ENCODE results near the gene NENF. TPM values are rescaled to one million over a fixed set of nuclear protein-coding genes. Genes with fewer than 3 reads are reported as not detected.
"Not testable (repeated sequence)": the region's sequence is repeated elsewhere in the genome, so short reads cannot be mapped to it uniquely, and the experiment has no call there.

The NENF gene
- total RNA-seq, 4 donors from 2014 or later, result 42.8 to 113 (median 75.7) TPM

GRCh38 chr1:212478467-212479025, 45.8 kb downstream of the NENF start:
- TF ChIP-seq EP300 (IDR thresholded peaks at IDR 0.05), result no peak
- no peak for TF ChIP-seq CTCF (IDR thresholded peaks at IDR 0.05)
- no peak for TF ChIP-seq POLR2AphosphoS5 (IDR thresholded peaks at IDR 0.05)
- TF ChIP-seq POLR2A (IDR thresholded peaks at IDR 0.05), result no peak
- no peak for ATAC-seq
- no peak overlapping the region for H3K27ac ChIP-seq
- WGBS, 2 donors (ENCODE audit: low coverage in 1 of 2), result 69 to 78% methylated on average over 4 to 10 of the region's 12 CpGs
- H3K4me1 ChIP-seq, result peaks cover 0 to 8% (median 0%) of the 10 kb centered on the region in 3 donors
- H3K9me3 ChIP-seq, result no peaks in the 10 kb centered on the region
- no peaks in the 10 kb centered on the region for H3K27me3 ChIP-seq
- no peaks in the 10 kb centered on the region for H3K36me3 ChIP-seq
- no peak overlapping the region for H3K4me3 ChIP-seq

GRCh38 chr1:212479188-212479587, 46.5 kb downstream of the NENF start:
- peaks cover 0 to 8% (median 0%) of the 10 kb centered on the region in 3 donors for H3K4me1 ChIP-seq
- TF ChIP-seq EP300 (IDR thresholded peaks at IDR 0.05) (no peak), POLR2AphosphoS5 (IDR thresholded peaks at IDR 0.05) (no peak), CTCF (IDR thresholded peaks at IDR 0.05) (no peak), POLR2A (IDR thresholded peaks at IDR 0.05) (no peak)
- no peaks in the 10 kb centered on the region for H3K27me3 ChIP-seq
- ATAC-seq, result no peak
- H3K27ac ChIP-seq, result no peak overlapping the region
- WGBS, 2 donors (ENCODE audit: low coverage in 1 of 2), result 60 to 92% methylated on average over 1 to 4 of the region's 7 CpGs
- no peaks in the 10 kb centered on the region for H3K9me3 ChIP-seq
- no peak overlapping the region for H3K4me3 ChIP-seq
- no peaks in the 10 kb centered on the region for H3K36me3 ChIP-seq

GRCh38 chr1:212480711-212481437, 48.2 kb downstream of the NENF start:
- not testable (repeated sequence) for H3K4me3 ChIP-seq

GRCh38 chr1:212481438-212481767, 48.7 kb downstream of the NENF start:
- Histone ChIP-seq H3K9me3 (no peaks in the 10 kb centered on the region), H3K36me3 (no peaks in the 10 kb centered on the region), H3K4me3 (no peak overlapping the region), H3K4me1 (peaks cover 0 to 8% (median 0%) of the 10 kb centered on the region in 3 donors), H3K27me3 (no peaks in the 10 kb centered on the region), H3K27ac (no peak overlapping the region)
- TF ChIP-seq POLR2A (IDR thresholded peaks at IDR 0.05) (no peak), EP300 (IDR thresholded peaks at IDR 0.05) (no peak), CTCF (IDR thresholded peaks at IDR 0.05) (no peak), POLR2AphosphoS5 (IDR thresholded peaks at IDR 0.05) (no peak)
- ATAC-seq, result no peak
- WGBS, 2 donors (ENCODE audit: low coverage in 1 of 2), result 28 to 62% methylated on average over 2 of the region's 2 CpGs

More at GRCh38 chr1:212480711-212481437, 48.2 kb downstream of the NENF start:
- ATAC-seq, H3K4me1 ChIP-seq, H3K9me3 ChIP-seq, H3K27ac ChIP-seq, H3K36me3 ChIP-seq, H3K27me3 ChIP-seq: not testable (repeated sequence)
- WGBS, 2 donors (ENCODE audit: low coverage in 1 of 2), result 83 to 88% methylated on average over 6 to 11 of the region's 11 CpGs

GRCh38 chr1:212482006-212482636, 49.4 kb downstream of the NENF start:
- no peaks in the 10 kb centered on the region for H3K36me3 ChIP-seq
- TF ChIP-seq EP300 (IDR thresholded peaks at IDR 0.05), result no peak
- no peak for TF ChIP-seq POLR2AphosphoS5 (IDR thresholded peaks at IDR 0.05)
- no peak for TF ChIP-seq CTCF (IDR thresholded peaks at IDR 0.05)
- no peak for TF ChIP-seq POLR2A (IDR thresholded peaks at IDR 0.05)
- 42 to 68% methylated on average over 3 of the region's 3 CpGs for WGBS, 2 donors (ENCODE audit: low coverage in 1 of 2)

More at GRCh38 chr1:212482006-212482636, 49.4 kb downstream of the NENF start:
- no peak for ATAC-seq
- Histone ChIP-seq H3K4me1 (peaks cover 0 to 6% (median 0%) of the 10 kb centered on the region in 3 donors), H3K9me3 (no peaks in the 10 kb centered on the region), H3K27ac (no peak overlapping the region), H3K27me3 (no peaks in the 10 kb centered on the region), H3K4me3 (no peak overlapping the region)
